Uterus (tissue), 2 donors: ENCODE measurements around the gene TSHZ2.

ENCODE experiments used
- CTCF ChIP-seq, 4 experiments: fragments of 200-600 bp in 2 of 4; fragments of 450-650 bp in 2 of 4; sonication (generic) in 2 of 4; IDR thresholded peaks; one replicate each; pipeline ENCODE4 v1.5.1; 2016 to 2019; ENCODE audit warnings: antibody characterized with exemption in 4 of 4, mild to moderate bottlenecking in 2 of 4, moderate library complexity in 1 of 4
- POLR2A ChIP-seq, 2 donors: fragments of 450-650 bp; IDR thresholded peaks; one replicate each; pipeline ENCODE4 v1.6.1; 2016; ENCODE audit warnings: antibody characterized with exemption in 2 of 2, mild to moderate bottlenecking in 1 of 2, moderate library complexity in 1 of 2

- TF ChIP-seq CTCF (IDR thresholded peaks at IDR 0.05) (no peak), POLR2A (IDR thresholded peaks at IDR 0.05) (no peak)
Observed at GRCh38 chr20:53016071-53016470, 43.9 kb downstream of the TSHZ2 start.
